Measurements from ENCODE around the gene FZD2.
"Not testable (repeated sequence)": the region's sequence is repeated elsewhere in the genome, so short reads cannot be mapped to it uniquely, and the experiment has no call there.

FZD2 gene

GRCh38 chr17:44556832-44557606, at the start of gene FZD2:
FZD2 (plus strand) TSS chr17:44557484; CDS start chr17:44557689, 205 bp downstream.
- H3K4me3 ChIP-seq (ENCODE audit: control insufficient read depth, low read depth, low read length), result peak within 1 kb of the TSS; percentile 78
- DNase-seq (ENCODE audit: low read depth), result peak; percentile 96
- TF ChIP-seq CTCF (conservative IDR thresholded peaks at IDR 0.05; ENCODE audit: control insufficient read depth, insufficient read depth, low read depth, low read length), result no peak

GRCh38 chr17:44511241-44512134, 45.8 kb upstream of the FZD2 start:
- peak; percentile 7 for DNase-seq (ENCODE audit: low read depth)

GRCh38 chr17:44518032-44518431, 39.3 kb upstream of the FZD2 start:
- TF ChIP-seq CTCF (conservative IDR thresholded peaks at IDR 0.05; ENCODE audit: control insufficient read depth, insufficient read depth, low read depth, low read length), result no peak
- H3K4me3 ChIP-seq (ENCODE audit: control insufficient read depth, low read depth, low read length), result no peak overlapping the region
- DNase-seq (ENCODE audit: low read depth), result peak; percentile 59

More at GRCh38 chr17:44511241-44512134, 45.8 kb upstream of the FZD2 start:
- H3K4me3 ChIP-seq (ENCODE audit: control insufficient read depth, low read depth, low read length), result not testable (repeated sequence)

GRCh38 chr17:44522883-44523671, 34.2 kb upstream of the FZD2 start:
- TF ChIP-seq CTCF (conservative IDR thresholded peaks at IDR 0.05; ENCODE audit: control insufficient read depth, insufficient read depth, low read depth, low read length), result peak; percentile 77
- H3K4me3 ChIP-seq (ENCODE audit: control insufficient read depth, low read depth, low read length), result no peak overlapping the region
- peak; percentile 70 for DNase-seq (ENCODE audit: low read depth)

- DNase-seq (ENCODE audit: low read depth), result no peak
- no peak overlapping the region for H3K4me3 ChIP-seq (ENCODE audit: control insufficient read depth, low read depth, low read length)
- TF ChIP-seq CTCF (conservative IDR thresholded peaks at IDR 0.05; ENCODE audit: control insufficient read depth, insufficient read depth, low read depth, low read length), result no peak
These were observed 33.7 kb upstream of the FZD2 start for GRCh38 chr17:44523672-44523972.

- DNase-seq (ENCODE audit: low read depth), result no peak
- TF ChIP-seq CTCF (conservative IDR thresholded peaks at IDR 0.05; ENCODE audit: control insufficient read depth, insufficient read depth, low read depth, low read length), result no peak
- no peak overlapping the region for H3K4me3 ChIP-seq (ENCODE audit: control insufficient read depth, low read depth, low read length)
These were observed 30.2 kb upstream of the FZD2 start for GRCh38 chr17:44527102-44527501.

All from fibroblast of mammary gland (primary cell).